ENCODE results near the gene PCP2.

The PCP2 gene

DNA sequence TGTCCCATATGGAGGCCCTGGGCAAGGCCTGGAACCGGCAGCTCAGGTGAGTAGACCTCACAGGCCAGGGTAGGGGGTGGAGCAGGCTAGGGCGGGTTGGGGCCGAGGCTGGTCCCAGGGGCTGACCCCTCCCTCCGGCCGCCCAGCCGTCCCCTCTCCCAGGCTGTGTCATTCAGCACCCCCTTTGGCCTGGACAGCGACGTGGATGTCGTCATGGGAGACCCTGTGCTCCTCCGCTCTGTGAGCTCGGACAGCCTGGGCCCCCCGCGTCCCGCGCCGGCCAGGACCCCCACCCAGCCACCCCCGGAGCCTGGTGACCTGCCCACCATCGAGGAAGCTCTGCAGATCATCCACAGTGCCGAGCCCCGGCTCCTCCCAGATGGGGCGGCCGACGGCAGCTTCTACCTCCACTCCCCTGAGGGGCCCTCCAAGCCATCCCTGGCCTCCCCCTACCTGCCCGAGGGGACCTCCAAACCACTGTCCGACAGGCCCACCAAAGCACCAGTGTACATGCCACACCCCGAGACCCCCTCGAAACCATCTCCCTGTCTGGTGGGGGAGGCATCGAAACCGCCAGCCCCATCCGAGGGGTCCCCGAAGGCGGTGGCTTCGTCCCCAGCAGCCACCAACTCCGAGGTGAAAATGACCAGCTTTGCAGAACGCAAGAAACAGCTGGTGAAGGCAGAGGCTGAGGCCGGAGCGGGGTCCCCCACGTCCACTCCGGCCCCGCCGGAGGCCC is 21.8 kb downstream of the PCP2 start:
- TF ChIP-seq GATA3 (IDR thresholded peaks at IDR 0.05; ENCODE audit: low read depth, low read length) (no peak), GATA2 (IDR thresholded peaks at IDR 0.05; ENCODE audit: low read depth, low read length) (no peak)

- no peak for TF ChIP-seq GATA3 (IDR thresholded peaks at IDR 0.05; ENCODE audit: low read depth, low read length)
- no peak for TF ChIP-seq GATA2 (IDR thresholded peaks at IDR 0.05; ENCODE audit: low read depth, low read length)
Observed at GRCh38 chr19:7610491-7611240, 22.9 kb downstream of the PCP2 start.

DNA sequence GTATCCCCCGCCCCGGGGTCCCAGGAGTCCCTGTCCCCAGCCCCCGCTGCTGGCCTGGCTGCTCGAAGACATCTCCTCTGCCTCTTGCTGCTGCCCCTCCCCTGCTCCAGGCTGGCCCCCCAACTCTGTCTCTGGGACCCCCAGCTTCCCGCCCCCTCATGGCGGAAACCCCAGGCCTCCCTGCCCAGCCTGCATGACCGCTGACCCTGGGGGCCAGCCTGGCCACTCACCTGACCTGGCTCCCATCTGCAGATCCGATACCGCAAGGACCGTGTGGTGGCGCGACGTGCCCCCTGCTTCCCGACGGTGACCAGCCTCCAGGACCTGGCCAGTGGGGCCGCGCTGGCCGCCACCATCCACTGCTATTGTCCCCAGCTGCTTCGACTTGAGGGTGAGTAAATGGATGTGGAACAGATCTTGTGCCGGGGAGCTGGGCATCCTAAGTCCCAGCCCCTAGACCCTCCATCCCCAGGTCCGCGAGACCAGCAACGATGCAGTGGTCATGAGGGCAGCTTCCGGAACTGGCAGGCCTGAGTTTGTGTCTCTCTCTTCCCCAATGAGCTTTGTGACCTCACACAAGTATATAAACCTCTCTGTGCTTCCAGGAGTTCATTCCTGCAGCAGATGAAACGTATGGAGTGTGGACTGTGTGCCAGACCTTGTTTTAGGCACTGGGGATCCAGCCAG is 25.5 kb downstream of the PCP2 start:
- TF ChIP-seq GATA3 (IDR thresholded peaks at IDR 0.05; ENCODE audit: low read depth, low read length) (no peak), GATA2 (IDR thresholded peaks at IDR 0.05; ENCODE audit: low read depth, low read length) (no peak)

GRCh38 chr19:7607212-7607873 is 26.2 kb downstream of the PCP2 start:
- no peak for TF ChIP-seq GATA3 (IDR thresholded peaks at IDR 0.05; ENCODE audit: low read depth, low read length)
- no peak for TF ChIP-seq GATA2 (IDR thresholded peaks at IDR 0.05; ENCODE audit: low read depth, low read length)

- TF ChIP-seq GATA2 (IDR thresholded peaks at IDR 0.05; ENCODE audit: low read depth, low read length) = no peak
- TF ChIP-seq GATA3 (IDR thresholded peaks at IDR 0.05; ENCODE audit: low read depth, low read length) = no peak
Observed at GRCh38 chr19:7606289-7606688, 27.2 kb downstream of the PCP2 start.

DNA sequence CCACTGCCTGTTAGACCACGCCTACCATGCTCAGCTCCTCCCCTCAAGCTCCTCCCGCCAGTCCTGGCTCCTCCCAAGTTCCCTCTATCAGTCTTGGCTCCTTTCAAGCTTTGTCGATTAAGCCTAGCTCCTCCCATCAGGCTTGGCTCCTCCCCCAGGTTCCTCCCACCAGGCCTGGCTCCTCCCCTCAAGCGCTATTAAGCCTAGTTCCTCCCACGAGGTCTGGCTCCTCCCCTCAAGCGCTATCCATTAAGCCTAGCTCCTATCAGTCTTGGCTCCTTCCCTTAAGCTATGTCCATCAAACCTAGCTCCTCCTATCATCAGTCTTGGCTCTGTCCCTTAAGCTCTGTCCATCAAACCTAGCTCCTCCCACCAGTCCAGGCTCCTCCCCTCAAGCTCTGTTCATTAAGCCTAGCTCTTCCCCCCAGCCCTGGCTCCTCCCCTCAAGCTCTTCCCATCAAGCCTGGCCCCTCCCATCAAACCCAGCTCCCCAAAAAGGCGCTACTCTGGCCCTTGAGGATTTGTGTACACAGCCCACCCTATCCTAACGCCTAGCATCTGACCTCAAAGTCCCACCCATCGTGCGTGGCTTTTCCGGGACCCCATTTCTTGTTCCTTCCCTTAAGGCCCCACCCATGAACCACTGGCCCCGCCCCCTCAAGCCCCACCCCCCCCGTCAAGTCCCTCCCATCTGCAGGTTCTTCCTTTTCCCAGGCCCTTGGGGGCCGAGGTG is 27.9 kb downstream of the PCP2 start:
- TF ChIP-seq GATA2 (IDR thresholded peaks at IDR 0.05; ENCODE audit: low read depth, low read length) = no peak
- TF ChIP-seq GATA3 (IDR thresholded peaks at IDR 0.05; ENCODE audit: low read depth, low read length) = no peak

GRCh38 chr19:7603919-7604318 is 29.6 kb downstream of the PCP2 start:
- TF ChIP-seq GATA3 (IDR thresholded peaks at IDR 0.05; ENCODE audit: low read depth, low read length) (no peak), GATA2 (IDR thresholded peaks at IDR 0.05; ENCODE audit: low read depth, low read length) (no peak)

GRCh38 chr19:7602935-7603497 is 30.5 kb downstream of the PCP2 start:
- TF ChIP-seq GATA2 (IDR thresholded peaks at IDR 0.05; ENCODE audit: low read depth, low read length) (no peak), GATA3 (IDR thresholded peaks at IDR 0.05; ENCODE audit: low read depth, low read length) (no peak)

DNA sequence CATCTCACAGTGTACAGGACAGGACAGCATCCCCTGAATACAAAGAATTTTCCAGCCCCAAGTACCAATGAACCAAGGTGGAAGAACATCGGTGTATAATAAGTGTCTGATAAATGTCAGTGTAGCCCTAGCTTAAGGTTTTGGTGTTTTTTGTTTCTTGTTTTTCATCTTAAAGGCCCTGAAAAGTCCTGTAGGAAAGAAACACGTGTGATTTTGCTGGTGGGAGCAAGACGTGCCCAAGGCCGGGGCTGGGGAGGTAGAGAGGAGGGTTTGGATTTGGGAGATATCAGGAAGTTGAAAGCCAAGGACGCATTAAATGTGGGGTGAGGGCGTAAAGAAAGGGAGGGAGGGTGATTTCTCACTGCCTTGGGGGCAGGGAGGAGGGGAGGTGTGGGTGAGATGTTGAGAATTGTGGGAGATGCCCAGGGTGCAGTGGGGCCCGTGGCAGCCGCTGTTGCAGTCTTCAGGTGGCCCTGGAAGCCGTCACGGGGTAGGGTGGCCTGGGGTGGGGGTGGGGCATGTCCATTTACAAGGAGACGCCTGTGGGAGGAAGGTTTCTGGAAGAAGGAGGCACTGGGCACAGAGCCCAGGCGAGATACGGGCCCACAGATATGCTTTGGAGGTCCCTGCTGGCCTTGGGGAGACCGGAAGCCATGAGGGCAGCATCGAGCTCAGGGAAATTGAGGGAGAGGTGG is 31.1 kb downstream of the PCP2 start:
- TF ChIP-seq GATA2 (IDR thresholded peaks at IDR 0.05; ENCODE audit: low read depth, low read length) (no peak), GATA3 (IDR thresholded peaks at IDR 0.05; ENCODE audit: low read depth, low read length) (no peak)

DNA sequence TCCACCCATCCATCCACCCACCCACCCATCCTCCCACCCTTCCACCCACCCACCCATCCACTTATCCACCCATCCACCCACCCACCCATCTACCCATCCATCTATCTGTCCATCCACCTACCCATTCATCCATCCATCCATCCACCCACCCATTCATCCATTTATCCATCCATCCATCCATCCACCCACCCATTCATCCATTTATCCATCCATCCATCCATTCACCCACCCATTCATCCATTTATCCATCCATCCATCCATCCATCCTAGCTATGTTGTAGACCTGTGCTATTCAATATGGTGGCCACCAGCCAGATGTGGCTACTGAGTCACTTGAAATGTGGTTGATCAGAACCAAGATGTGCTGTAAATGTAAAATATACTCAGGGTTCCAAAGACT is 32.8 kb downstream of the PCP2 start:
- no peak for TF ChIP-seq GATA3 (IDR thresholded peaks at IDR 0.05; ENCODE audit: low read depth, low read length)
- TF ChIP-seq GATA2 (IDR thresholded peaks at IDR 0.05; ENCODE audit: low read depth, low read length) = no peak

DNA sequence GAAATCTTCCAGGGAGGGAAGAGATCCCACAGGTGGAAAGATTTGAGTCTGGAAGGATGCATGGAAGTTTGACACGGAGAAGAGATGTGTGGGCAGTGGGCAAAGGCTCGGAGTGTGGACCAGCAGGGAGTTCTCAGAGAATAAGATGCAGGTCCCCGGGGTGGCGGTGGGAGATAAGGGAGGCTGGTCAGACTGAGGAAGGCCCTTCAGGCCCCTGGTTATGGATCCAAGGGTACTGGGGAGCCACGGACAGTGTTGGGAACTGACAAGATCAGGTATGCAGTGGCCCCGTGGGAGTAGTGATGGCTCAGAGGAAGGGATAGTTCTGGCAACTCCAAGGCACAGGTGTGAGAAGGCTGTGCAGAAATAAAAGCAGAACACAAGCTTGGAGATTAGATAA is 35.3 kb downstream of the PCP2 start:
- no peak for TF ChIP-seq GATA3 (IDR thresholded peaks at IDR 0.05; ENCODE audit: low read depth, low read length)
- TF ChIP-seq GATA2 (IDR thresholded peaks at IDR 0.05; ENCODE audit: low read depth, low read length) = no peak

- TF ChIP-seq GATA3 (IDR thresholded peaks at IDR 0.05; ENCODE audit: low read depth, low read length) = no peak
- TF ChIP-seq GATA2 (IDR thresholded peaks at IDR 0.05; ENCODE audit: low read depth, low read length) = no peak
Observed at GRCh38 chr19:7597689-7598088, 35.8 kb downstream of the PCP2 start.
